Erythroblast (primary cell): ENCODE measurements around the gene TNFSF8.

Experiments used
- DNase-seq, 2 experiments: peaks; one replicate each; lab custom pipeline; 2025; lab: John Stamatoyannopoulos, UW
- GATA1 ChIP-seq: IDR thresholded peaks from 2 replicates; pipeline ENCODE4 v1.6.1; 2011; ENCODE audit warnings: low read depth, mild to moderate bottlenecking, control low read depth, low read length, moderate library complexity
- POLR2A ChIP-seq: IDR thresholded peaks from 2 replicates; pipeline ENCODE4 v1.6.1; 2011; ENCODE audit warnings: mild to moderate bottlenecking, low read length

TNFSF8 gene

GRCh38 chr9:114906922-114907571 is 23.3 kb downstream of the TNFSF8 start:
- DNase-seq = peak; percentile 3 to 16
- TF ChIP-seq POLR2A = no peak
- no peak for TF ChIP-seq GATA1

GRCh38 chr9:114905170-114905940 is 25.0 kb downstream of the TNFSF8 start:
- TF ChIP-seq GATA1 (no peak), POLR2A (no peak)
- DNase-seq = no peak

- no peak for DNase-seq
- TF ChIP-seq POLR2A (no peak), GATA1 (no peak)
These were observed 27.4 kb downstream of the TNFSF8 start for GRCh38 chr9:114902786-114903524.

- DNase-seq = no peak
These were observed 29.2 kb downstream of the TNFSF8 start for GRCh38 chr9:114900942-114901802.

GRCh38 chr9:114899995-114900394 is 30.4 kb downstream of the TNFSF8 start:
- TF ChIP-seq POLR2A (no peak), GATA1 (no peak)
- DNase-seq = no peak

More at GRCh38 chr9:114900942-114901802, 29.2 kb downstream of the TNFSF8 start:
- no peak for TF ChIP-seq GATA1
- no peak for TF ChIP-seq POLR2A

- TF ChIP-seq GATA1 (no peak), POLR2A (no peak)
- no peak for DNase-seq
These were observed 30.9 kb downstream of the TNFSF8 start for GRCh38 chr9:114899461-114899860.

GRCh38 chr9:114898741-114899140 is 31.6 kb downstream of the TNFSF8 start:
- TF ChIP-seq GATA1 (no peak), POLR2A (no peak)
- no peak for DNase-seq

- DNase-seq = no peak
- TF ChIP-seq GATA1 = no peak
- no peak for TF ChIP-seq POLR2A
These were observed 33.2 kb downstream of the TNFSF8 start for GRCh38 chr9:114897196-114897595.

GRCh38 chr9:114896344-114896743 is 34.0 kb downstream of the TNFSF8 start:
- DNase-seq = no peak
- no peak for TF ChIP-seq GATA1
- no peak for TF ChIP-seq POLR2A

GRCh38 chr9:114895521-114895991 is 34.8 kb downstream of the TNFSF8 start:
- TF ChIP-seq GATA1 = no peak
- no peak for DNase-seq

- no peak for DNase-seq
These were observed 35.6 kb downstream of the TNFSF8 start for GRCh38 chr9:114894609-114895433.

GRCh38 chr9:114894206-114894605 is 36.2 kb downstream of the TNFSF8 start:
- no peak for DNase-seq
- no peak for TF ChIP-seq POLR2A

More at GRCh38 chr9:114894609-114895433, 35.6 kb downstream of the TNFSF8 start:
- TF ChIP-seq GATA1 (no peak), POLR2A (no peak)
